Stomach (tissue), 9 donors: ENCODE results near the gene TPSAB1. TPM values are rescaled to one million over a fixed set of nuclear protein-coding genes. Genes with fewer than 3 reads are reported as not detected.
"Not testable (repeated sequence)": the region's sequence is repeated elsewhere in the genome, so short reads cannot be mapped to it uniquely, and the experiment has no call there.

Source experiments
- DNase-seq, 2 donors: peaks; one replicate each; pipeline versions ENCODE4 v3.0.0 to v3.0.0-alpha.2; 2013 to 2019
- H3K27ac ChIP-seq, 5 donors: fragments of 200-600 bp in 4 of 5; sonication (generic) in 4 of 5; one replicate each; pipeline ENCODE4 v1.5.1; 2013 to 2019; ENCODE audit warnings: mild to moderate bottlenecking in 1 of 5, moderate library complexity in 1 of 5
- H3K27me3 ChIP-seq, 3 donors: fragments of 200-600 bp; sonication (generic); one replicate each; pipeline ENCODE4 v1.5.1; 2017 to 2019; ENCODE audit warnings: mixed run types in 1 of 3
- H3K36me3 ChIP-seq, 4 donors: fragments of 200-600 bp; sonication (generic); 1 replicate in 3 of 4; 2 replicates in 1 of 4; pipeline ENCODE4 v1.5.1; 2016 to 2019
- H3K4me1 ChIP-seq, 4 donors: fragments of 200-600 bp; sonication (generic); one replicate each; pipeline ENCODE4 v1.5.1; 2016 to 2019
- H3K4me3 ChIP-seq, 4 donors: fragments of 200-600 bp; sonication (generic) in 3 of 4; one replicate each; pipeline ENCODE4 v1.5.1; 2016 to 2019; ENCODE audit warnings: mild to moderate bottlenecking in 1 of 4
- H3K9me3 ChIP-seq, 4 donors: fragments of 200-600 bp; sonication (generic); one replicate each; pipeline ENCODE4 v1.5.1; 2016 to 2019
- CTCF ChIP-seq, 7 experiments: fragments of 450-650 bp in 4 of 7; fragments of 200-600 bp in 3 of 7; sonication (generic) in 3 of 7; IDR thresholded peaks; one replicate each; pipeline ENCODE4 v1.5.1; 2016 to 2019; ENCODE audit warnings: antibody characterized with exemption in 7 of 7, control low read depth in 2 of 7, mild to moderate bottlenecking in 1 of 7
- EP300 ChIP-seq: sonication (generic); formaldehyde crosslinking; IDR thresholded peaks from one replicate; pipeline ENCODE4 v1.6.1; 2017; ENCODE audit warnings: antibody characterized with exemption
- POLR2A ChIP-seq, 4 donors: fragments of 450-650 bp; IDR thresholded peaks; one replicate each; pipeline ENCODE4 v1.6.1; 2016; ENCODE audit warnings: antibody characterized with exemption in 4 of 4, control low read depth in 2 of 4, mild to moderate bottlenecking in 1 of 4, moderate library complexity in 1 of 4
- POLR2AphosphoS5 ChIP-seq, 3 donors: sonication (generic); formaldehyde crosslinking; IDR thresholded peaks; one replicate each; pipeline ENCODE4 v1.6.1; 2016; ENCODE audit warnings: antibody characterized with exemption in 3 of 3
- WGBS, 5 donors: extraction: QIAGEN DNeasy Blood & Tissue Kit in 3 of 5; methylation state at CpG; one replicate each; pipeline versions ENCODE4 v1.1.5 to v1.1.7; 2013 to 2018; 5-methylcytosine and 5-hydroxymethylcytosine counted together
- intact Hi-C: fragments of 100-400 bp; cut with DNase I; formaldehyde crosslinking; loops from one replicate; pipeline ENCODE4 v1.15.1; 2023; ENCODE audit warnings: low total_unique reads
- polyA plus RNA-seq, 3 donors: library from polyadenylated mRNA; stranded (reverse); fragments of 200-250 nt; gene quantifications; one replicate each; pipeline ENCODE4 v1.2.3, GENCODE V29; 2013
- total RNA-seq, 5 donors: library from RNA; depleted of rRNA; stranded (reverse); fragments of >200 nt; gene quantifications; one replicate each; pipeline versions ENCODE4 v1.1.0 to v1.2.3, GENCODE V29; 2014 to 2016
- donor health status: healthy with polysubstance abuse.
- donor health status: Bipolar disorder and iron deficiency.
- donor health status: healthy.

TPSAB1 gene
- total and polyA plus RNA-seq, 8 donors: 15.4 to 202 (median 71.2) TPM

DNA sequence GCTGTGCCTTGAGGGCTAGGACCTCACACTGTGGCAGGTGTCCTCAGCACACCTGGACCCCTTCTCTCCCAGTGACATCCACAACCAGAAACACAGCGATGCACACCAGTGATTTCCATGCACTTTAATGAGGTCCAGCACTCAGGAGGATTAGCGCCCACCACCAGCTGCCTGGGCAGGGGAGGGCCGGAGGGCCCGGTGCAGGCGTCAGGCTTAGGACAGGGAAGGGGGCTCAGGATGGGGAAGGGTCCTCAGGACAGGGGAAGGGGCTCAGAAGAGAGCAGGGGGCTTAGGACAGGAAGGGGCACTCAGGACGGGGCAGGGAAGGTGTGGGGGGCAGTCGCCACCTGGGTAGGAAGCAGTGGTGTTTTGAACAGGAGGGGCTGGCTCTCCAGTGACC lies 12.3 kb upstream of the TPSAB1 start:
- intact Hi-C loops, H3K27ac ChIP-seq, DNase-seq, H3K9me3 ChIP-seq, H3K36me3 ChIP-seq, H3K4me3 ChIP-seq: not testable (repeated sequence)
- Histone ChIP-seq H3K4me1 (peaks cover 11 to 26% (median 20%) of the 10 kb centered on the region in 4 donors), H3K27me3 (peaks cover 0 to 10% (median 0%) of the 10 kb centered on the region in 3 donors)
- WGBS, 5 donors: 48 to 78% (median 71%) methylated on average over 5 to 7 of the region's 7 CpGs

DNA sequence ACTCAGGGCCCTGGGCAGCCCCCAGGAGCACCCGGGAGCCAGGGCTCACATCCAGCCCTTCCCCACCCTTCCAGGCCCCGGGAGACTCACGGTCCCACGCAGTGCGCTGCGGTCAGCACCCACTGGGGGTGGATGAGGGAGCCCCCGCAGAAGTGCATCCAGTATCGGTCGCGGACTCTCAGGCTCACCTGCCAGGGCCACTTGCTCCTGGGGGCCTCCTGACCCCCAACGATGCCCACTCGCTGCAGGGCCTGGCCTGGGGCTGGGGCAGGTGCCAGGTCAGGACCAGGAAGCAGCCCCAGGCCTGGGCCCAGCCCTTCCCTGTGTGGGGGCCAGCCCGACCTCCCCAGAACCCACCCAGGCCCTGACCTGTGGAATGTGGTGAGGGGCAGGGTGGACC lies 11.0 kb upstream of the TPSAB1 start:
- H3K9me3 ChIP-seq, H3K4me3 ChIP-seq, H3K36me3 ChIP-seq, DNase-seq, H3K27ac ChIP-seq, intact Hi-C loops: not testable (repeated sequence)
- Histone ChIP-seq H3K4me1 (peaks cover 11 to 23% (median 18%) of the 10 kb centered on the region in 4 donors), H3K27me3 (peaks cover 0 to 10% (median 0%) of the 10 kb centered on the region in 3 donors)
- WGBS, 5 donors: 84 to 87% (median 87%) methylated on average over 6 to 11 of the region's 13 CpGs; no CpG with 5 or more reads in 2 of the 5 donors

- intact Hi-C loops, H3K27ac ChIP-seq, H3K36me3 ChIP-seq, DNase-seq, H3K4me3 ChIP-seq, H3K9me3 ChIP-seq: not testable (repeated sequence)
- peaks cover 0 to 10% (median 0%) of the 10 kb centered on the region in 3 donors for H3K27me3 ChIP-seq
- 70 to 90% (median 78%) methylated on average over 2 to 5 of the region's 11 CpGs; no CpG with 5 or more reads in 1 of the 5 donors for WGBS, 5 donors
- peaks cover 10 to 19% (median 13%) of the 10 kb centered on the region in 4 donors for H3K4me1 ChIP-seq
Observed at GRCh38 chr16:1230084-1230470, 10.4 kb upstream of the TPSAB1 start, which contains the start of gene TPSB2. Gene TPSB2 (minus strand): TSS chr16:1230184. CDS start chr16:1229951, 233 bp downstream.

DNA sequence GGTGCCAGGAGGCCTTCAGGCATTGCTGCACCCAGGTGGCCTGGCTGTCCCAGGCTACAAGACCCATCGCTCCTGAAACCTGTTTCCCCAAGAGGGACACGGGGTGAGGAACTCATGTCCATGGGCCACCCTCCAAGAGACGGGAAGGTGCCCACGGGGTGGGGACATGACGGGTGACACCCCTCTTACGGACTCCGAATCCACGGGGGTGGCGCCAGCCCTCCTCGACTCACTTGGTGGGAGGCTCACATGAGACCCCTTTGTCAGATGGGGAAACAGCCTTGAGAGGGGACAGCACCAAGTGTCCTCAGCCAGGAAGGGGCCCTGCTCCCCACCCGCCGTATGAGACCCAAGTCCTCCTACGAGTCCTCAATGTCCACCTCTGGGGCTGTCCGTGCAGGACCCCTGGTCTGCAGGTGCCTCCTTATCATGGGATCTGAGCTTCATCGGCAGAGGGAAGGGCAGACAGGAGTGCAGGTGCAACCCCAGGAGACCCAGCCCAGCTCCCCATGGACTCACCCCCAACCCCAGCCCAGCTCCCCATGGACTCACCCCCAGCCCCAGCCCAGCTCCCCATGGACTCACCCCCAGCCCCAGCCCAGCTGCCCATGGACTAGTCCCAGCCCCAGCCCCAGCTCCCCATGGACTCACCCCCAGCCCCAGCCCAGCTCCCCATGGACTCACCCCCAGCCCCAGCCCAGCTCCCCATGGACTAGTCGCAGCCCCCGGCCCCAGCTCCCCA lies 9.9 kb upstream of the TPSAB1 start:
- DNase-seq, H3K4me3 ChIP-seq: not testable (repeated sequence)
- peaks cover 5 to 14% (median 7%) of the 10 kb centered on the region in 4 donors for H3K4me1 ChIP-seq

DNA sequence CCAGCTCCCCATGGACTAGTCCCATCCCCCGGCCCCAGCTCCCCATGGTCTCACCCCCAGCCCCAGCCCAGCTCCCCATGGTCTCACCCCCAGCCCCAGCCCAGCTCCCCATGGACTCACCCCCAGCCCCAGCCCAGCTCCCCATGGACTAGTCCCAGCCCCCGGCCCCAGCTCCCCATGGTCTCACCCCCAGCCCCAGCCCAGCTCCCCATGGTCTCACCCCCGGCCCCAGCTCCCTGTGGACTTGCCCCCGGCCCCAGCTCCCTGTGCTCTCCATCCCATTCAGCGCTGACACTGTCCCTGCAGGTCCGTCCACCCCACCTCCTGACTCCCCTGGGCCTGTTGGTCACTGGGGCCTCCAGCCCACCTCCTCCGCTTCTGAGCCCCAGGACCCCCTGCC lies 9.2 kb upstream of the TPSAB1 start:
- H3K27me3 ChIP-seq: peaks cover 0 to 10% (median 0%) of the 10 kb centered on the region in 3 donors
- H3K4me3 ChIP-seq, H3K4me1 ChIP-seq, H3K27ac ChIP-seq, DNase-seq, H3K36me3 ChIP-seq, H3K9me3 ChIP-seq, intact Hi-C loops: not testable (repeated sequence)
- 67 to 92% (median 86%) methylated on average over 1 to 6 of the region's 7 CpGs for WGBS, 5 donors

More for the DNA sequence above, 9.9 kb upstream of the TPSAB1 start:
- peaks cover 0 to 10% (median 0%) of the 10 kb centered on the region in 3 donors for H3K27me3 ChIP-seq
- intact Hi-C loops, H3K36me3 ChIP-seq, H3K9me3 ChIP-seq, H3K27ac ChIP-seq: not testable (repeated sequence)
- 79 to 87% (median 82%) methylated on average over 12 to 17 of the region's 17 CpGs for WGBS, 5 donors

GRCh38 chr16:1232049-1232748 lies 8.3 kb upstream of the TPSAB1 start:
- DNase-seq, H3K4me3 ChIP-seq, H3K27ac ChIP-seq, H3K4me1 ChIP-seq, H3K9me3 ChIP-seq, H3K36me3 ChIP-seq, intact Hi-C loops: not testable (repeated sequence)
- no CpG with 5 or more reads among the region's 47 CpGs for WGBS, 5 donors
- H3K27me3 ChIP-seq: peaks cover 0 to 10% (median 0%) of the 10 kb centered on the region in 3 donors

GRCh38 chr16:1236659-1237058 lies 3.8 kb upstream of the TPSAB1 start:
- H3K4me3 ChIP-seq, H3K9me3 ChIP-seq, DNase-seq, H3K36me3 ChIP-seq, H3K4me1 ChIP-seq, intact Hi-C loops, H3K27ac ChIP-seq, H3K27me3 ChIP-seq: not testable (repeated sequence)
- WGBS, 5 donors: no CpG with 5 or more reads among the region's 29 CpGs

- no peak for TF ChIP-seq POLR2A (IDR thresholded peaks at IDR 0.05)
- no peak for TF ChIP-seq EP300
- no peak for TF ChIP-seq POLR2AphosphoS5 (IDR thresholded peaks at IDR 0.05)
- TF ChIP-seq CTCF (IDR thresholded peaks at IDR 0.05): no peak
- H3K9me3 ChIP-seq: no peaks in the 10 kb centered on the region
- no peak overlapping the region for H3K27ac ChIP-seq
- DNase-seq: no peak
- H3K4me3 ChIP-seq: no peak overlapping the region
- 79 to 84% (median 82%) methylated on average over 9 of the region's 9 CpGs for WGBS, 5 donors
- H3K27me3 ChIP-seq: peaks cover 0 to 7% (median 0%) of the 10 kb centered on the region in 3 donors
- intact Hi-C loops: no loop called here
- no peaks in the 10 kb centered on the region for H3K36me3 ChIP-seq
- no peaks in the 10 kb centered on the region for H3K4me1 ChIP-seq
Observed at GRCh38 chr16:1237990-1238389, 2.5 kb upstream of the TPSAB1 start.

GRCh38 chr16:1238909-1239308 lies 1.6 kb upstream of the TPSAB1 start:
- WGBS, 5 donors: 62 to 75% (median 71%) methylated on average over 7 to 20 of the region's 23 CpGs
- H3K9me3 ChIP-seq, DNase-seq, H3K27me3 ChIP-seq, H3K4me3 ChIP-seq, H3K27ac ChIP-seq, H3K36me3 ChIP-seq, intact Hi-C loops, H3K4me1 ChIP-seq: not testable (repeated sequence)

DNA sequence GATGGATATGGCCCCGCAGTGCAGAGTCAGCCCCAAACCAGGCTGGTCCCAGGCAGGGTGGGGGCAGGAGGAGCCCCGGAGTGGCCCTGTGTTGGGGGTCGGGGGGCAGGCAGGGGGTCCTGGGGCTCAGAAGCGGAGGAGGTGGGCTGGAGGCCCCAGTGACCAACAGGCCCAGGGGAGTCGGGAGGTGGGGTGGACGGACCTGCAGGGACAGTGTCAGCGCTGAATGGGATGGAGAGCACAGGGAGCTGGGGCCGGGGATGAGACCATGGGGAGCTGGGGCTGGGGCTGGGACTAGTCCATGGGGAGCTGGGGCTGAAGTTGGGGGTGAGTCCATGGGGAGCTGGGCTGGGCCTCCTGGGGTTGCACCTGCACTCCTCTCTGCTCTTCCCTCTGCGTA lies 930 bp upstream of the TPSAB1 start:
- Histone ChIP-seq H3K27me3 (peaks cover 0 to 16% (median 0%) of the 10 kb centered on the region in 3 donors), H3K4me1 (peaks cover 0 to 12% (median 5%) of the 10 kb centered on the region in 4 donors)
- intact Hi-C loops, H3K9me3 ChIP-seq, H3K4me3 ChIP-seq, H3K27ac ChIP-seq, DNase-seq, H3K36me3 ChIP-seq: not testable (repeated sequence)
- 88 to 94% (median 90%) methylated on average over 6 to 8 of the region's 9 CpGs for WGBS, 5 donors
